GM21528 (cell line): ENCODE measurements around the gene NR3C2.

ENCODE experiments used
- ATAC-seq: cut with Tn5 transposase; IDR thresholded peaks from one replicate; pipeline ENCODE4 v1.9.1; 2021; ENCODE audit warnings: mild to moderate bottlenecking, moderate library complexity; ENCODE audit not compliant: unreplicated experiment, low FRiP score

The NR3C2 gene

DNA sequence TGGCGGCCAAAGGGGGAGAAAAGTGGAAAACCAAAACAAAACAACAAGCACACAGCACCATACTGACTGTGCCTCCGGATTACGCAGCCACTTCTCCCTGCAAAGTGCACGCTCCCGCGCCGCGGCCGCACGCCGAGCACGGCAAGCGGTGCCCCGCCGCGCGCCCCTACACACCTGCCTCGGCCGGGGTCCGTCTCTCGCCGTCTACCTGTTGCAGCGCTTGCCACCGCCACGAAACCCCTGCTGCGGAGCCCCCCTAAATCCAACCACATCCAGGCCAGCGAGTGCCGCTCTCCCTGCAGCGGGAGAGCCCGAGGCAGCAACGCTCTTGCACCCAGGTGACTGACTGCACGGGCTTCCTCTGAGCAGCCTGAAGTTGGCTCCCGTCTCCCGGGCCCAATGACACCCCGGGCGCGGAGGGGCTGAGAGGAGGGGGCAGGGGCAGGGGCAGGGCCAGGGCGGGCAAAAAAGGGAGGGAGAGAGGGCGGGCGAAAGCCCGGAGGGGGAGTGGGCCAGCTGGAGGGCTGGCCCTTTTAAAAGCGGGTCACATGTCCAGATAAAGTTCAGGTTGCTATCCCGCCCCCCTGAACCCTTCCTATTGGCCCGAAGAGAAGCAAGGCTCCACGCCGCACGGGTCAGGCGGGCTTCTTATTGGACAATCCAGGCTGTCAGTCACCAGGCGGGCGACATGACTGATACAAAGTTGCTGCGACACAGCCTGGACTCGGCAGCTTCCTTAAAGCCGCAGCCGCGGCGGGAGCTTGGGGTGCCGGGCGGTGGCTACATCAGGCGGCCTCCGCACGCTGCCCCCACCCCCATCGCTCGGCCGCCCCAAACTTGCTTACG lies at the start of gene NR3C2:
Gene NR3C2 (minus strand): TSS at position 429 of the 846 bp plus-strand sequence.
- peak; percentile 99 for ATAC-seq

DNA sequence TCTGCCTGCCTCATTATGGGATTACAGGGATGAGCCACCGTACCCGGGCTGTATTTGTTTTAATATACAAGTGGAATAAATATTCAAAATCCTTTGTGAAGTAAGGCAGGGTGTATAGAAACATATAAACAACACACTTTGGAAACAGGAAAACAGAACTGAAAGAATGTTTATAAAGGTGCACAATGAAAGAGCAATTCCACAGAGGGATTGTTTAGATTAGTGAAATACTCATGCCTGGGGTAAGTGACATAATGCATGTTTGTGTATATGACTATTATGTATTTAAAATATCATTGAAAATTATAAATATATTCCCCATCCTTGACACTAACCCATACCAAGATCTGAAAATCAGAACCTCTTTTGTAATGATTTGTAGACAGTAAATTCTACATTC lies 45.0 kb upstream of the NR3C2 start:
- ATAC-seq, result no peak

DNA sequence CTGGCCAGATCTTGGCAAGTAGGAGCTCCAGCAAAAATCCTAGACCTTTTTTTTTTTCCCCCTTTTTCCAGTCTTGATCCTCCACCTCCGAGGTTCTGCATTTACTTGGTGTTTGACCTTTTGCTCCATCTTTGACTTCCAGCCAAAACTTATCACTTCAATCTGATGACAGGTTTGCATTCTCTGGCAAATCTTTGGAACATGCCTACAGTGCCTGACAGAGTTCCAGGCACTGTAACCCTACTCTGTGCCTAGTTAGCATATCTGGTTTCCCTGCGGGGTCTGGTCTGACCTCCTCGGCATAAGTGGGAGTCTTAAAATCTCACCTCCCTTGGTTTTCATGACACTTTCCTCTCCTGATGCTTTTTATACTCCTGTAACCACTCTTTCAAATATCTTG lies 39.4 kb upstream of the NR3C2 start:
- ATAC-seq, result no peak

DNA sequence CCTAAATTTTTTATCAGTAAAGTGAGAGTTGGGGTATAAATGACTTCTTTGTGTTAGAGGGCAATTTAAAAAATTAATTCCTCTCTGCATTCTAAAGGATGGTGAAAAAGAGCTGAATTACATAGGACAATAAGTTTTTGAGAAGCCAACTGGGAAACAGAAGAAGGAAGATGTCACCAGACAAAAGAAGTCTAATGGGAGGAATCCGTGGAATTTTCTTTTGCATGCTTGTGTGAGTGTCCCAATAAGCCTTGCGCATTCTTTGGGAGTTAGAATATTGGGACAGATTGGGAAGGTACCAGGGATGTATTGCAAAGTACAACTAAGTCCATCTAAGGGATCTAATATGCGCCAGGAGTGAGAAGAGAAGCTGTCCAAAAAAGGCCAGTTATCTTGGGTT lies 35.1 kb upstream of the NR3C2 start:
- no peak for ATAC-seq

DNA sequence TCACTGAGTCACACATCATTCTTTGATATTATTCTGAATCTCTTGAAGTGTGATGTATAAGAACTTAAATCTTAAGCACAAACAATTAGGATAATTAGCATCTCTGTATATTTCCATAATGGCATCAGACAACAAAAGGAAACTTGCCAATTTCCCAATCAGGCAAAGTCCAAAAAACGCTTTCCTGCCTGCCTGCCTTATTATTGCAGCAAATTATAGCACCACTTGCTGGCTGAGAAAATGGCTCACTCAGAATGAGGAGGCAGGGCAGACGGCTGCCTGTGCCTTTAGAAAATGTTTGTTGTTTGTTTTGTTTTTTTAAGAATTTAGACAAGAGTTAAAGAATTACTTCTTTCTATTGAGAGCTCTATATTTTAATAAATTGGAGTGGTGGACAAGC lies 27.7 kb upstream of the NR3C2 start:
- no peak for ATAC-seq

DNA sequence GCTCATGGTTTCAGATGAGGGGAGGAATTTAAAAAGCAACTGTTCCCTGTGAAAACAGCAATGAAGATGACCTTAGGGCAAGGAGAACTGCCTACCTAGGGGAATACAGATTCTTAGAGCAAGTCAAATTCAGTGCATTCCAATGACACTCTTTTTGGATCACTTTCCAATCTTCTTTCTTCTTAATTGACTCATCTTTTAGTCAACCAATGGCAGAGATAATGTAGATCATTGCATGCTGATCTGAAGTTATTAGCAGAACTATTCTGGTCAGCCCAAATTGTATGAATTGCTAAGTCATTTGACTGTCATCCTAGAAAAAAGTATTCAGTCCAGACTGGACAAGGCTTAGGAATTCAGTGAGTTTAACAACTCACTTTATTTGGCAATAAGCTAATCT lies 12.6 kb upstream of the NR3C2 start:
- ATAC-seq, result no peak

GRCh38 chr4:148453833-148454232 lies 11.6 kb upstream of the NR3C2 start:
- no peak for ATAC-seq

DNA sequence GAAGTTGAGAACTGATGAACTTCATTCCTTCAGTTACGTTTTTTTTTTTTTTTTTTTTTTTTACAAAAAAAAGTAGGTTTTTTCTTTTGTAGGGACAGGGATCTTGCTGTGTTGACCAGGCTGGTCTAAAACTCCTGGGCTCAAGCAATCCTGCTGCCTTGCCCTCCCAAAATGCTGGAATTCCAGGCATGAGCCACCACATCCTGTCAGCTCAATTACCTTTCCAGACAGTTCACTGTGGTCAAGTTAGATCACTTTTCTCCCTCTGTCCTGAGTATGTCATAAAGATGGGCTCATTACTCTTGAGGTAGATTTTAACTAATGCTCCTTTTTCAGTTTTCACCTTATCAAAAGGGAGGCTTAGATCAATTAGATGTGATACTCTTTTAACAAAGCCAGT lies 10.8 kb upstream of the NR3C2 start:
- ATAC-seq, result no peak

DNA sequence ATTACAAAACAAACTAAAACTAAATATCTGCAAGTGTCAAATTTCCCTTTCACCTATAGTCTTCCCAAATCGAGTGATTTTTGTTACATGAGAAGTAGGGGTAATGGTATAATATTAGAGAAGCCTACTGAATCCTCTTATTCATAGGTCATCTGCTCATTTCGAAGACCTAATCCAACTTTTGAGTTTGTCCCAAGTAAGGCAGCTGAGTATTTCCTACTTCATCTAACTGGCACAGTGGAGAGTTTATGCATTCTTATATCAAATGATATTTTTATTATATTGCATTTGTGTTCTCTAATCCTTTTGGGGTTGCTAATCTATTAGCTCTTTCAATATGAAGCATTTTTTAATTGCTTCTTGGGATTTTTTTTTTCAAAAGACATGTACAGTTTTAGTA lies 7.7 kb upstream of the NR3C2 start:
- no peak for ATAC-seq

DNA sequence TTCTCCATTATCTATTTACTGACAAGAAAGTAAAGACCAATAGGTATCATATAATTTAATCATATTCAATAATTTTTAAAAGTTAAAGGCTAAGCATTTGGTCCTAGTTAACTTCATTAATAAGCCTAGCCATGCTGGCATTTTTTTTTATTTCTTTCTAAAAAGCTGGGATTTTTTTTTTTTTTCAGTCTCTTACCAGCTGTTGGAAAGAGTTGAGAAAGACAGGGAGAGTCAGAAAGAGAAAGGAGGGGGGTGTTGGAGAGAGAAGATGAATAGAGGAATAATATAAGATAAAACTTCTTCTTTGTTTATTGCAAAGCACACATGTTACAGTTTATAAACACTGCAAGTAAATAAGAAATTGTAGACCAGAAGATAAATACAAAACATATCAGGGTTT lies 5.9 kb upstream of the NR3C2 start:
- ATAC-seq, result no peak

GRCh38 chr4:148447681-148448080 lies 5.5 kb upstream of the NR3C2 start:
- no peak for ATAC-seq

DNA sequence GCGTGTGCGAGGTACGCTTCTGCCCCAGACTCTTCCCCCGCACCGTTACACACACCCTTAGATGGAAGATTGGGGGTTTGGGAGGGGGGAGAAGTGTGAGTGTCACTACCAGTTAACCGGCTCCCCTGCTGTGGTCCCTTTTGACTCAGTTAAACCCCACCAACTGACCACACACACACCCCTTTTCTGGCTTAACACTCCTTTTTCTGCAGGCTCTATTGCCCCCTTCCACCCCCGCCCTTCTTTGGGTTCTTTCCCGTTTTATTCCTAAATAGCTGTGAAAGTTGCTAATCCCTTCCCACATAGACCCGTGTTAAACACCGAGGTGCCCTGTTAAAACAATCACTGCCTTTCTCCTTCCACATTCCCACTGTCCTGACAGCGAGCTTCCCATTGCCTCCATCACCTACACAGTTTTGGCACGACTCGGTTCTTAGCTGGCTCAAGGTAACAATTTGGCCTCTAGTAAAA lies 3.7 kb upstream of the NR3C2 start:
- no peak for ATAC-seq

DNA sequence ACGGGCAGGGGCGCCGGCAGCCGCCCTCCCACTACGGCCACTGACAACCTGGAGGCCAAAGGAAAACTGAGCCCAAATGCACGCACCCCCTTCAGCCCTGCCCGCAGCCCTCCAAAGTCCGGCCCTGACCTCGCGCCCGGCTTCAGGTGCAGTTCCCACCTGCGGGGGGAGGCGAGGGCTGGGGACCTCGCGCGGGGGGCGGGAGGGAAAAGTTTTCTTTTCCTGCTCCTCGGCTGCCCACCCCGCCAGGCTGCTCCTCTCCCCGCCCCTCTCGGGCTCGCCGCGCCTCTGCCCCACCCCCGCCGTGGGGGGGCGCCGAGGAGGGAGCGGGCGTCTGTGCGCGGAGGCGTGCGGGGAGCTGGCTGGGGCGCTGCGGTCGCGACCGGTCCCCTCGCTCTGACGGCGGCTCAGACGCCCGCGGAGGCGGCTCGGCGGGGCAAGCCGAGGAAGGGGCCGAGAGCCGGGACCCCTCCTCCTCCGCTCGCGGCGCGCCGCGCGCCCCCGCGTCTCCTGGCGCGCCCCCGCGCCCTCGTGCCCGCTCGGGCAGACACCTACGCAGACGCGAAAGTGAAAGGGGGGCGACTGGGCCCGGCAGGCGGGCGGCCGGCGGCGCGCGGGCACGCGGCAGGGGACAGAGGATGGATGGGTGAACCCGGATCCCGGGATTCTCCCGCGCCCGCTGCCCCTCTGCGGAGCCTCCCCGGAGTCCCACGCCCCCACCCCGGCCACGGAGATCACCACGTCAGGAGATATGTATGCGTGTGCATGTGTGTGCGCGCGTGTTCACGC lies 3.1 kb upstream of the NR3C2 start:
- ATAC-seq, result no peak

- no peak for ATAC-seq
These were observed 2.3 kb upstream of the NR3C2 start for GRCh38 chr4:148444296-148445070.

DNA sequence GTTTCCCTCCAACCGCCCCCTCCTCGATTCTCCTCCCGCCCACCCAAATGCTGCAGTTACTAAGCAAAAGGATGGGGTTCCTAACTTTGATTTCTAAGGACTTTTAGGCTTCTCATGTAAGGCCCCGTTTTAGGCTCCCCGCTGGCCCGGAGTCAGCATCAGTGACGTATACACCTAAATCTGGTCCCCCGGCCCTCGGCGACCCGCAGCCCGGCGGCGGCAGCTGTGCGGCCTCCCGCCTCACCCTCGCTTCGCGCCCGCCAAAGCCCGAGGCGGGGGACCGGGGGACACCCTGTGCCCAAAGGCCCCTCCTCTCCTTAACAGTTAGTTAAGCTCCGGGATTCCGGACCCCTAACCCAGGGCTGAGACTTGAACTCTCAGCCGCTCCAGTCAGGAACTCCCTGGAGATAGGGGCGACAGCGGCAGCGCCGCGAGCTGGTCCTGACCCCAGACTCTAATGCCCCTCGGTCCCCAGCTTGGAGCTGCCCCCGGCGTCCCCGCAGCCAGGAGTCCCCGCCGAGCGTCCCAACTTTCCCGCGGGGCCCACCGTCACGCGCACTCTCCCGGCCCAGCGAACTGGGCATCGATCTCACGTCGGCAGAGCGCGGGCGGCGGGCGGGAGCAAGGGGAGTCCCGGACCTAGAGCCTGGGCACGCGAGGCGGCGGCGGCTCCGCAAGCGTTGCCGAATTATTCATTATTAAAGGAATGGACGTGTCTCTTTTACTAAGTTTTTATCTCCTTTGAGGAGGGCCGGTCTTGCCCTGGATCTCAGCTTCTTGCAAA lies 1.5 kb upstream of the NR3C2 start:
- no peak for ATAC-seq

- peak; percentile 17 for ATAC-seq
These were observed 758 bp upstream of the NR3C2 start for GRCh38 chr4:148442832-148443511.

DNA sequence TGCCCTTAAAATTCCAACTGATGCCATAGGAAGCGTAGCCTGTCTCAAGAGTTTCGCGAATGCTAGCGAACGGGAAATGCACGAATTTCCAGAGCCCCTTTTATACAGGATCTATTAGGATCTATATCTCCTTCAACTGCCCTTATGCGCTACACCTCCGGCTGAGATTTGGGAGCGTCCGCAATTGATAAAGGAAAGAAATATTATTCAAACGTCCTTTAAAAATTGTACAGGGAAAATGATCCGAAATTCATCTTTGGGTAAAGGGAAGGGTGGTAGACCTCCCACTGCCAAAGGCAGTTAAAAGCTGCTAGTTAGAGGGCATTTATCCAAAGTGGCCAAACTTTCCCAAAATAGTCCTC lies 609 bp downstream of the NR3C2 start:
- no peak for ATAC-seq

DNA sequence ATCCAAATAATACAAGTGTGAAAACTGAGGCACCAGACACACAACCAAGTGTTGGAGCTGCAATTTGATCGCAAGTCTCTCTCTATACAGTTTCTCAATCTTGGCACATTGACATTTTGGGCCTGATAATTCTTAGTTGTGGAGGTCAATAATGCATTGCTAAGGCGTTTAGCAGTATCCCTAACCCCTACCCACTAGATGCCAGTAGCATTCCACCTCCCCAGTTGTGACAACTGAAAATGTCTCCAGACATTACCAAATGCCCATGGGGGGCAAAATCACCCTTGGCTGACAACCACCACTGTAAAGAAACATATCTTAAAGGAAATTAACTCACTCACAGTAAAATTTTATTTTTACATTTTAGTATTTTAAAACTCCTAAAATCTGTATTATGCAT lies 4.2 kb downstream of the NR3C2 start:
- ATAC-seq, result no peak

- no peak for ATAC-seq
These were observed 4.8 kb downstream of the NR3C2 start for GRCh38 chr4:148437439-148437838.

DNA sequence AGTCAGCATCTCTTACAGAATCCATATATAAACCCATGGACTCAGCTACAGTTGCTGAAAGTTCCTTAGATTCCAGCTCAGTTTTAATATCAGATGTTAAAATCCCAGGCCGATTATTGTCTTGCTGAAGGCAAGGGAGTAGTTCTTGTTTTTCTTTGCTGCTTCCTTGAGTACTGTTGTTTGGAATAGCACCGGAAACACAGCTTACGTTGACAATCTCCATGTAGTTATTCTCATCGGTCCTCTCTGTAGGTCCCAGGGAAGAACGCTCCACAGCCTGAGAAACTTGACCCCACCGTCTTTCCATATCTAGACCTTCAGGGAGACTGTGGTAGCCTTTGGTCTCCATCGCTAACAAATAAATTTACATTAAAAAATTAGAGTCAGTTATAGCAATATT lies 5.7 kb downstream of the NR3C2 start:
- ATAC-seq, result no peak
